WTC11 (cell line): ENCODE measurements around the gene MCCC2.

Experiments
- ARID4B ChIP-seq: sonication (generic); formaldehyde crosslinking; IDR thresholded peaks from 2 replicates; pipeline ENCODE4 v1.8.0; 2023; ENCODE audit warnings: missing genetic modification reagents, mild to moderate bottlenecking, borderline replicate concordance
- ATF1 ChIP-seq: sonication (generic); formaldehyde crosslinking; IDR thresholded peaks from 2 replicates; pipeline ENCODE4 v1.8.1; 2023; ENCODE audit warnings: mild to moderate bottlenecking, moderate library complexity, missing genetic modification reagents
- CREM ChIP-seq: sonication (generic); formaldehyde crosslinking; IDR thresholded peaks from 2 replicates; pipeline ENCODE4 v1.8.1; 2022; ENCODE audit warnings: mild to moderate bottlenecking, missing genetic modification reagents, moderate library complexity
- CTCF ChIP-seq: fragments of 200-600 bp; IDR thresholded peaks from 2 replicates; pipeline ENCODE4 v1.8.0; 2022; ENCODE audit warnings: antibody characterized with exemption
- FOXJ3 ChIP-seq: sonication (generic); formaldehyde crosslinking; IDR thresholded peaks from 2 replicates; pipeline ENCODE4 v1.9.0; 2021; ENCODE audit warnings: missing genetic modification reagents, mild to moderate bottlenecking, borderline replicate concordance
- FOXP4 ChIP-seq: sonication (generic); formaldehyde crosslinking; IDR thresholded peaks from 2 replicates; pipeline ENCODE4 v1.8.0; 2022; ENCODE audit warnings: mild to moderate bottlenecking, missing genetic modification reagents
- HMGXB4 ChIP-seq: sonication (generic); formaldehyde crosslinking; IDR thresholded peaks from 2 replicates; pipeline ENCODE4 v1.8.1; 2023; ENCODE audit warnings: mild to moderate bottlenecking, moderate library complexity, missing genetic modification reagents
- IRF1 ChIP-seq: sonication (generic); formaldehyde crosslinking; IDR thresholded peaks from 2 replicates; pipeline ENCODE4 v1.8.0; 2023; ENCODE audit warnings: missing genetic modification reagents
- JUN ChIP-seq: sonication (generic); formaldehyde crosslinking; IDR thresholded peaks from 2 replicates; pipeline ENCODE4 v1.8.0; 2023; ENCODE audit warnings: mild to moderate bottlenecking, missing genetic modification reagents
- KAT7 ChIP-seq: sonication (generic); formaldehyde crosslinking; IDR thresholded peaks from 2 replicates; pipeline ENCODE4 v1.8.1; 2023; ENCODE audit warnings: missing genetic modification reagents, mild to moderate bottlenecking, borderline replicate concordance
- NFATC4 ChIP-seq: fragments of 250-450 bp; sonication (Bioruptor Pico); IDR thresholded peaks from 2 replicates; pipeline ENCODE4 v1.9.0; 2021; ENCODE audit warnings: mild to moderate bottlenecking
- SMAD3 ChIP-seq: sonication (generic); formaldehyde crosslinking; IDR thresholded peaks from 2 replicates; pipeline ENCODE4 v1.8.0; 2022; ENCODE audit warnings: missing genetic modification reagents, mild to moderate bottlenecking, borderline replicate concordance
- ZNF138 ChIP-seq: sonication (generic); formaldehyde crosslinking; conservative IDR thresholded peaks from 2 replicates; pipeline ENCODE4 v1.8.1; 2022; ENCODE audit warnings: mild to moderate bottlenecking, moderate library complexity, missing genetic modification reagents

GRCh38 chr5:71662381-71662780 lies 75.2 kb downstream of the MCCC2 start:
- TF ChIP-seq CTCF: no peak
- no peak for TF ChIP-seq IRF1 (CRISPR knock-in tag)
- TF ChIP-seq NFATC4 (CRISPR knock-in tag): no peak
- no peak for TF ChIP-seq ZNF138 (CRISPR knock-in tag)
- TF ChIP-seq FOXP4 (CRISPR knock-in tag): no peak
- TF ChIP-seq FOXJ3 (CRISPR knock-in tag): no peak
- TF ChIP-seq ARID4B (CRISPR knock-in tag): no peak
- TF ChIP-seq CREM (CRISPR knock-in tag): no peak
- TF ChIP-seq JUN: no peak
- no peak for TF ChIP-seq KAT7
- TF ChIP-seq ATF1 (CRISPR knock-in tag): no peak
- no peak for TF ChIP-seq SMAD3 (CRISPR knock-in tag)
- TF ChIP-seq HMGXB4 (CRISPR knock-in tag): no peak
